ENCODE data around the gene NOC2L.

Gene NOC2L

GRCh38 chr1:1000357-1001056, 41.5 kb upstream of the NOC2L start:
- TF ChIP-seq ESRRG (CRISPR knock-in tag; IDR thresholded peaks at IDR 0.05) (no peak), ZC3H10 (CRISPR knock-in tag; IDR thresholded peaks at IDR 0.05) (peak; percentile 35; the same call in 1 of the 2 replicates), PPARA (CRISPR knock-in tag; IDR thresholded peaks at IDR 0.05; ENCODE audit: borderline replicate concordance) (peak; percentile 71; the same call in 1 of the 2 replicates)
- peak; percentile 13 for ATAC-seq

- TF ChIP-seq ZC3H10 (CRISPR knock-in tag; IDR thresholded peaks at IDR 0.05) (no peak), ZFP30 (CRISPR knock-in tag; IDR thresholded peaks at IDR 0.05) (no peak), TCF4 (CRISPR knock-in tag; IDR thresholded peaks at IDR 0.05; ENCODE audit: borderline replicate concordance) (no peak), CREB5 (CRISPR knock-in tag; IDR thresholded peaks at IDR 0.05; ENCODE audit: low read depth) (no peak), GLIS3 (CRISPR knock-in tag; IDR thresholded peaks at IDR 0.05) (no peak), TSHZ2 (CRISPR knock-in tag; IDR thresholded peaks at IDR 0.05) (no peak), PPARA (CRISPR knock-in tag; IDR thresholded peaks at IDR 0.05; ENCODE audit: borderline replicate concordance) (no peak), ZNF565 (CRISPR knock-in tag; conservative IDR thresholded peaks at IDR 0.05; ENCODE audit: low read depth) (no peak), ESRRG (CRISPR knock-in tag; IDR thresholded peaks at IDR 0.05) (no peak)
- TF ChIP-seq, protein P1, sequence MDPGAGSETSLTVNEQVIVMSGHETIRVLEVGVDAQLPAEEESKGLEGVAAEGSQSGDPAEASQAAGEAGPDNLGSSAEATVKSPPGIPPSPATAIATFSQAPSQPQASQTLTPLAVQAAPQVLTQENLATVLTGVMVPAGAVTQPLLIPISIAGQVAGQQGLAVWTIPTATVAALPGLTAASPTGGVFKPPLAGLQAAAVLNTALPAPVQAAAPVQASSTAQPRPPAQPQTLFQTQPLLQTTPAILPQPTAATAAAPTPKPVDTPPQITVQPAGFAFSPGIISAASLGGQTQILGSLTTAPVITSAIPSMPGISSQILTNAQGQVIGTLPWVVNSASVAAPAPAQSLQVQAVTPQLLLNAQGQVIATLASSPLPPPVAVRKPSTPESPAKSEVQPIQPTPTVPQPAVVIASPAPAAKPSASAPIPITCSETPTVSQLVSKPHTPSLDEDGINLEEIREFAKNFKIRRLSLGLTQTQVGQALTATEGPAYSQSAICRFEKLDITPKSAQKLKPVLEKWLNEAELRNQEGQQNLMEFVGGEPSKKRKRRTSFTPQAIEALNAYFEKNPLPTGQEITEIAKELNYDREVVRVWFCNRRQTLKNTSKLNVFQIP (CRISPR knock-in tag; IDR thresholded peaks at IDR 0.05; ENCODE audit: borderline replicate concordance, low read depth), result no peak
- TF ChIP-seq, protein P2, sequence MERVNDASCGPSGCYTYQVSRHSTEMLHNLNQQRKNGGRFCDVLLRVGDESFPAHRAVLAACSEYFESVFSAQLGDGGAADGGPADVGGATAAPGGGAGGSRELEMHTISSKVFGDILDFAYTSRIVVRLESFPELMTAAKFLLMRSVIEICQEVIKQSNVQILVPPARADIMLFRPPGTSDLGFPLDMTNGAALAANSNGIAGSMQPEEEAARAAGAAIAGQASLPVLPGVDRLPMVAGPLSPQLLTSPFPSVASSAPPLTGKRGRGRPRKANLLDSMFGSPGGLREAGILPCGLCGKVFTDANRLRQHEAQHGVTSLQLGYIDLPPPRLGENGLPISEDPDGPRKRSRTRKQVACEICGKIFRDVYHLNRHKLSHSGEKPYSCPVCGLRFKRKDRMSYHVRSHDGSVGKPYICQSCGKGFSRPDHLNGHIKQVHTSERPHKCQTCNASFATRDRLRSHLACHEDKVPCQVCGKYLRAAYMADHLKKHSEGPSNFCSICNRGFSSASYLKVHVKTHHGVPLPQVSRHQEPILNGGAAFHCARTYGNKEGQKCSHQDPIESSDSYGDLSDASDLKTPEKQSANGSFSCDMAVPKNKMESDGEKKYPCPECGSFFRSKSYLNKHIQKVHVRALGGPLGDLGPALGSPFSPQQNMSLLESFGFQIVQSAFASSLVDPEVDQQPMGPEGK (CRISPR knock-in tag; IDR thresholded peaks at IDR 0.05; ENCODE audit: borderline replicate concordance), result no peak
- ATAC-seq, result peak; percentile 29
These were observed 40.8 kb upstream of the NOC2L start, which contains the start of gene HES4 for GRCh38 chr1:999725-1000356. Gene HES4, minus strand, starts transcription at chr1:1000097. Its CDS starts 124 bp downstream, at chr1:999973.

- ATAC-seq, result no peak
- no peak for TF ChIP-seq PPARA (CRISPR knock-in tag; IDR thresholded peaks at IDR 0.05; ENCODE audit: borderline replicate concordance)
- TF ChIP-seq ARNTL (CRISPR knock-in tag; IDR thresholded peaks at IDR 0.05; ENCODE audit: borderline replicate concordance, low read depth), result no peak
- no peak for TF ChIP-seq ZNF70 (CRISPR knock-in tag; IDR thresholded peaks at IDR 0.05)
- TF ChIP-seq SNAI2 (CRISPR knock-in tag; IDR thresholded peaks at IDR 0.05), result no peak
- TF ChIP-seq ISL1 (CRISPR knock-in tag; IDR thresholded peaks at IDR 0.05), result no peak
- TF ChIP-seq, protein P2 (CRISPR knock-in tag; IDR thresholded peaks at IDR 0.05; ENCODE audit: borderline replicate concordance), result no peak
- TF ChIP-seq GLIS3 (CRISPR knock-in tag; IDR thresholded peaks at IDR 0.05), result no peak
- TF ChIP-seq BACH2 (CRISPR knock-in tag; IDR thresholded peaks at IDR 0.05; ENCODE audit: borderline replicate concordance), result no peak
- TF ChIP-seq TOX (CRISPR knock-in tag; IDR thresholded peaks at IDR 0.05; ENCODE audit: borderline replicate concordance), result no peak
- no peak for TF ChIP-seq ZFP3 (CRISPR knock-in tag; IDR thresholded peaks at IDR 0.05)
- no peak for TF ChIP-seq CREB5 (CRISPR knock-in tag; IDR thresholded peaks at IDR 0.05; ENCODE audit: low read depth)
- TF ChIP-seq ZNF8 (CRISPR knock-in tag; IDR thresholded peaks at IDR 0.05), result no peak
- TF ChIP-seq ZFP30 (CRISPR knock-in tag; IDR thresholded peaks at IDR 0.05), result no peak
- no peak for TF ChIP-seq RARB (CRISPR knock-in tag; IDR thresholded peaks at IDR 0.05)
- no peak for TF ChIP-seq CSRNP3 (CRISPR knock-in tag; IDR thresholded peaks at IDR 0.05)
These were observed 40.1 kb upstream of the NOC2L start for GRCh38 chr1:998995-999724.

Measured in SK-N-SH treated with all-trans-retinoic acid at 6 μM for 48 hours (cell line).